Limb (tissue), 2 donors: ENCODE data around the gene SHTN1.

Experiments
- DNase-seq, 2 donors: peaks; one replicate each; pipeline ENCODE4 v3.0.0-alpha.2; 2016; ENCODE audit errors: extremely low spot score in 2 of 2

Gene SHTN1

DNA sequence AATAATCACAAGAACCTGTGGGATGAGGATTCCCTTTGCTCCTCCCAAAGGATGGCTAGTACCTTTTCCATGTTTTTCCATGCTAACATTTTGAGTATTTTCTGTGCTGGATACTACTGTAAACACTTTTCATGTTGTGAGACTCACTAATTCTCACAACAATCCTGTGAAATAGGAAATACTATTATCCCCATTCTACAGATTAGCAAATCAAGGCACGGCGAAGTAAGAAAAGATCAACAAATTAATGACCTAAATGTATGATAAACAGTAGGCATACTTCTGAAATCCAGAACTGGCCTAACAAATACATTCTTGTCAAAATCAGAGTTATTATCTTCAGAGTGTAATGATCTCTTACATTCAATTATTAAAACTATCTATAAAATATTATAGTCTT, 86.4 kb downstream of the SHTN1 start:
- no peak for DNase-seq

DNA sequence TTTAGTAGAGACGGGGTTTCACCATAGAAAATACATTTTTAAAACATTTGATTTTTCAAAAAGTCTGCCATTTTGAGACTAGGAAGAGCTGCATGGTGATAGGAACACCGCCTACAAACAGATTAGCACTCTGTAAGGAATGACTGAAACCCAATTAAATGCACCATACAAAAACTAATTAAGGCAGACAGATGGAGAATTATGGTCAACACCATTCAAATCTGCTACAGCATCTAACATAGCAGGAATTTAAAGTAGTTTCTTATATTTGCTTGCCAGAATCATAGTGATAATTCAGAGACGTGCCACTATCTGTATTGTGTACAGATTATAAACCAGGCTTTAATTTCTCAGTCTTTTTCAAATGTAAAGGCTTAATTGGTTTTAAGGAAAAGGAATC, 87.5 kb downstream of the SHTN1 start:
- DNase-seq = no peak

- DNase-seq = no peak
Observed at GRCh38 chr10:116915340-116915739, 89.6 kb downstream of the SHTN1 start.

GRCh38 chr10:116913695-116914094, 91.3 kb downstream of the SHTN1 start:
- no peak for DNase-seq

DNA sequence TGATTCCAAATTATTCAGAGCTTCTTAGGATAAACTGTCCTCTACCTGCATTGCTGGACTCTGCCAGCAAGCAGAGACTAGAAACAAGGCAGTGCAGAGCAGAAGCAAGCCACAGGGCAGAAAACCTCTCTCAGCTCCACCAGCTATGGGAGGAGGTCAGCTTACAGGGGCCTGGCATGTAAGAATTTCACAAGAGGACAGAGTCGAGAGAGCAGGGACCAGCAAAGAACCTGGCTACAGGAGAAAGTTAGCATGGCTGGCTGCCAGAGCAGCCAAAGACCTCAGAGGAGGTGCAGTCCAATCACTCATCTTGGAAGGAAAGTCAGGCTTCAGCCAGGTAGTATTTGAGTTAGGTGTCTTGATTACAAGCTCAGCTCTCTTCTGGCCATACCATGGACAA, 92.8 kb downstream of the SHTN1 start:
- DNase-seq = no peak

DNA sequence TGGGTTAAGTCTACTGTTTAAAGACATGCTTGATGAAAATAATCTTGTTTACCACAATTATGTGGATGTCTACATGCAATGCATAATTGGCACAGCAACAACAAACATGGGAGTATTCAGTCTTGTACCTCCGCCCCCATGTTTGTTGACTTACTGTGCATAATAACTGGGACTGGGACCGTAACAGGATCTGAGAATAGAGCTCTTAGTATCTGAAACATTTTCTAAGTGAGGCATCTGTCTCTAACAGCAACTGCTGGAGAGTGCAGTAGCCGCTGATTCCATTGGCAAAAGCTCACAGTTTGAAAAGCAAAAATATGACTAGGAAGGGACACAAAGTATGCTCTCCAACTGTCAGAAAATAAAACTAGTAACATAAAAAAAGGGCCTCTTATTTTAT, 94.1 kb downstream of the SHTN1 start:
- no peak for DNase-seq

DNA sequence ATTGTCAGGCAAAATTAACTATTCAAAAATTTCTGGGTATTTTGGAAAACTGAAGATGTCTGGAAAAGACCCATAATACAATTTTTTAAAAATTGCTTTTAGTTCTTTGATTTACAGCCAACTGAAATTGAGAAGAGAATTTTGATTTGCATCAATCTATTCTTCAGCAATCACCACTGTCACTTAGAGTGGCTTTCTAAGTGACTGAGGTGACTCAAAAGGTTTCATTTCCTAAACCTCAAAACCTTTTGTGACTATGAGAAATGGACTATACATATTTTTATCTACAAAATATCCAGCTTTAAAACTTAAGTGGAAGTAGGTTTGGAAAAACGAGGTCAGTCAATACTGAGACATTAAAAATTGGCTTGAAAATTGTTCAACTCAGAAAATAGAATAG, 95.7 kb downstream of the SHTN1 start:
- DNase-seq = no peak

DNA sequence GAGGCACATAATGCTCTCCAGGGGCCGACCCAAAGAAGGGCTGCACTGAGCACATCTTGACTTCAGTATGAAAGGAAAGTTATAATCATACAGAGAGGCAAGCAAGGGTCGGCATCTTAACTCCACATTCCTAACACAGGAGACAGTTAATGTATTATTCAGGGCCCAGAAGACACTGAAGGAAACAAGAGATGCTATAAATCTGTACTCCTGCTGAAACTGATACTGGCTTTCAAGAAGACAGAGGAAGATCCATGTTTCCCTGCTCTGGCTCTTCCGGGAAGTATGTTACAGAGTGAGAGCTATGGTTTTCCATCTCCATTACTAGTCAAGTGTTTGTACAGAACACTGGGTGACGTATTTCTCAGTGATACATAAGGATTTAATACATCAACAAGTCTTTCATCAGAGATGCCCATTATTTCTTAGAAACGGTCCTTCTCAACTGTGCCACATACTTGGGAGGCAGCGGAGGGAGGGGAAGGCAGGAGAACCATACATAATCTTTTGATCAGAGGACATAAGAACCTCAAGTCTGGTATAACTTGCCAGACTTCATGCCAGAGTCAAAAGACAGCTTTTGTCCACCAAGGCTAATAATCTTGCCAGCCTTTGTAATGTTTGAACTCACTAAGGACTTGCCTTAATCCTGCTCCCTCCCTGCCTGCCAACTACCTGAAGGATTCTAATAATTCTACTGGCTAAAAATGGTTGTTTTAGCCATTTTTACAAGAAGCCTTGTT, 97.6 kb downstream of the SHTN1 start:
- DNase-seq = no peak

- DNase-seq = no peak
Observed at GRCh38 chr10:116905845-116906210, 99.2 kb downstream of the SHTN1 start.

DNA sequence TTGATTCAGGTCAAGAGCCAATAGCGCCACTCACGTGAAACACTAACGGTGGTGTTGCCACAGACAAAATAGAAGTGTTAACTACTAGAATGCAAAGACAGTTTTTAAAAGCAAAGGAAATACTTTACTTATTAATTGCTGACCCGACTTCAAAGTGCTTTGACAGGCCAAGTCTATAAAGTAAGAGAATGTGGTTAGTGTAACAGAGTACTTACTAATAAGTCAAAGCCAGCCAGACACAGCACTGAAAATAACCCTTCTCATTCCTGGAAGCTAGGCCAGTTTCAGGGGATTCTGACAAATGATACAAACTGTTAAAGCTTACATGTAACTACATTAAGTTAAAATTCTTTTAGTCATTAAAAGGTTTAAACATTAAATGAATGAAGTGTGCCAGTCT, 105.4 kb downstream of the SHTN1 start:
- no peak for DNase-seq

DNA sequence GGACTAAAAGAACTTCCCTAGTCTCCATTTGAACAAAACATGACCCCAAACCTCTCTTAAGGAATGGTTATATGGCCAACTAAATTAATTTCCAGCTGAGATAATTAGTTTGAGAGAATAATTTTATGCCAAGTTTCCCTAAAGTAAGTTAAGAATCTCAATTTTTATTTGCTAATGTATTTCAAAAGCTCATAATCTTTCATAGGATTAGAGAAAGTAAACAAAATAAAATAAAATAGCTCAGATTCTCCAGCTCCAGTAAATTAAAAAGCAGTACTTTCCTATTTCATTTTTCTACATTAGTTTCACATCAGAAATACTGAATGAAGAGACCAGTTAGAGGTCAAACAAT, 111.3 kb downstream of the SHTN1 start:
- DNase-seq = no peak

DNA sequence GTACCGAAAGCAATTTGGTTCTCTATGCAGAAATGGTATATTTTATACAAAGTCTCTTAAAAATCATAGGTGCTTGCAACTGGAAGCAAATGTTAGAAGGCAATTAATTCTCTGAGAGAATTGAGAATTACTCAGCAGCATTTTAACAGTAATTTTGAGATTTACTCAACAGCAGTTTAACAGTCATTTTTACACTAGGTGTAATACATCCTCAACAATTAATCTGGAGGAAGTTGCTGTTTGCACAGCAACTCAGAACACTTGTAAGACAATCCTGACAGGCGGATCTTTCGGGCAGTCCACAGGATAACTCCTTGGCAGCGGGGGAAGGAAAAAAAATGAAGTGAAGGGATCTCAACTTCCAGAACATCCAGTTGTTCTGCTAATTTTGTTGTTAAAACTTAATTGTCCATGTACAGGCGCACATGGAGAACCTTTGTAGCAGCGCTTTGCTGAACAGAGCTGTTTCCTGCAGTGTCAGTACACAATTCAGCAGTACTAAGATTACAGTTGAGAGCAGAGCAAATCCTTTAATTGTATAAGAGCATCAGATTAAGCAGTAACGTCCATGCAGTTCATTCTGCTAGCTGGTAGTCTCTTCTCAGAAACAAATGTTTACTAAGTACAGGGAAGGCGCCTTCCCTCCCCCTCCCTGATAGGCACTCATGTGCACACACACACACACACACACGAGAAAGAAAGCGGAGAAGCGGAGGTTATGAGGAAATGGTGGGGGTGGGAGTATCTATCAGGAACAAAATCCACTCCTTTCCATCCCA, 111.9 kb downstream of the SHTN1 start:
- DNase-seq = no peak

GRCh38 chr10:116891208-116891607, 113.8 kb downstream of the SHTN1 start:
- peak; percentile 67 to 81 for DNase-seq

GRCh38 chr10:116889066-116889465, 115.9 kb downstream of the SHTN1 start:
- DNase-seq = no peak

DNA sequence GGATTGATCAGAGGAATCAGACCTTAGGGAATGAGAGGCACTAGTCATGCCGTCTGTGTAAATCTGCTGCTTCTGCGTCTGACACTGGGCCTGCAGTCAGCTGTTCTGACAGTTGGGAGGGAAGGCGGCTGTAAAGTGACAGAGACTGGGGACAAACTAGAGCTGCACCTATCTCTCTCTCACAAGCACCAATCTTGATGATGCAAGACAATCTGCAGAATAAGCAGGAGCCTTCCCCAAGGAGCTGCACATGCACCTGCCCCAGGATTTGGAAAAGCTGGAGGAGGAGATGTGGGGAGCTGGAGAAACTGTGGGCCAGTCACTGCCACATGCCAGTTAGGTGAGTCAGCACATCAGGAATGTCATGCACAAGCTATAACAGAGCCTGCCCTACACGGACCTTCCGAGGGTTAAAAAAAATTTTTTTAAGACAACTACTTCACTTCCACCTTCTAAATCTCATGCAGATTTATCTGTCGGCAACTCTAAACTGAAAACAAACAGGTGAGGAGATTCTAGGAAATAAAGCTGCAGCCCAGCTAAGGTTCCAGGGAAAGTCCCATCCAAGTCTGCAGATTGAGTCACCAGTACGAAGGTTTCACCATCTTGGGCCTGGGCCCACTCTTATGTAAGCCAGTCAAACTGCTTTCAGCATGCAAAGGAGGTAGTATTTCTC, 116.5 kb downstream of the SHTN1 start:
- DNase-seq = no peak

- no peak for DNase-seq
Observed at GRCh38 chr10:116886772-116887171, 118.2 kb downstream of the SHTN1 start.

- DNase-seq = no peak
Observed at GRCh38 chr10:116882639-116883038, 122.3 kb downstream of the SHTN1 start.

DNA sequence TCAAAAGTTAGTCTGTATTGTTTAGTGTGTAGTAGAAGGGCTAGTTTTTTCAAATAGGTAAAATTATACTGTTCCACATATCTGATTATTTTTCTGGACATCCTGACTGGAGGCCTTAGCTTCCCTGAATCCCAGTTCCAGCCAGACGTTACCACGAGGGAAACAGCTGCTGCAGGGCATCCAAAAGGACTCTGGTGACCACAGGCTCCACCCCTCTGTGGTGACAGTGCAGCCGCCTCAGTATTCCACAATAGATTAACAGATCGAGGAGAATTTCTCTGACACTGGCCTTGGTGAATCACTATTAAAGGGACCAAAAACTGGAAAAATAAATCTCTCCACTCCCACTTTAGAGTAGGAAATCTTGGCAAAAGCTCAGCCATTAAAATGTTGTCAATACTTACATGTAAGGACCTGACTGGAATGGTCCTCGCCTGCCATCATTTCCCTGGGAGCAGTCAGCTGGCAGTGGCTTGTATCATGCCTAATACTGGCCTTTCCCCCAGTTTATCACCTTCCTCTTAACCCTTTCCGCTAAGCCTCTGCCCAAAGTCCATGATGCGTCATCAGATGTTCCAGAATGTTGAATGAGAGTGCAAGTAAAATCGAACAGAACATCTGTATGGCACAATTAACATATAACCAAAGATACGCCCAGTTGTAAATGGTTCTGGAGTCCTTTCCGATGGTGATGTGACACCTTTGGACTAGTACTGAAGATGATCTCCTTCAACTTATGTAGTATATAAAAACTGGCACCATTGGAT, 124.1 kb downstream of the SHTN1 start:
- DNase-seq = no peak

DNA sequence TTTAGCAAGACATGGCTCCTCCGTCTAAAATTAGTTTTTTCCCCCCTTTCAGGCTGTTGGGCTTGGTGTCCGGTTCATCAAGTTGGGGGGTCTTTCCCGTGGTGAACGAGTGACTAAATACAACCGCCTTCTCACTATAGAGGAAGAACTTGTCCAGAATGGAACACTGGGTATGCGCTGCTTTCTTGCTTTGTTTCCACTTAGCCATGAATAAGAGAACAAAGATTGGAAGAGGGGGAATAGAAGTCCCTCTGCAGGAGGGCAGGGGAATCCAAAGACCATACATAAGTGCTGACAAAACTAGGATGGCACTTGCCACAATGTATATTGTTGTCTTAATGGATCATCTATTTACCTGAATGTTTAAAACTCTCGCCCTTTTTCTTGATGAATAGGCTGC, 125.2 kb downstream of the SHTN1 start:
- DNase-seq = no peak

DNA sequence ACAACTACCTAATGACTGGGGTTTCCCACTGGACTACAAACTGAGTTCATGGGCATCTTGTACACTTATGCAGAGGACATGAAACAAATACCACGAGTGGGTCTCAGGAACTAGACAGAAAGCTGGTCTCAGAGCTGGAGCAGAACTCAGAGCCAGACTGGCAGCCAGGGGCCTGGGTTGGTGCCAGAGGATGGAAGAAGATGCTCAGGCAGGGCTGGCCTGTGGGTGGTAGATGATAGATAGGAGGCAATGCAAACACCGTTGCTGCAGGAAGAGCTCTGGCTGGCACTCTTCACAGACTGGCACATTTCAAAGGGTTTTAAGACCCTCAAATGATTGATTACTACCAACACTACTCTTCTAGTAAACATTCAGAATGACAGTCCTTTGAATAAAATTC, 126.9 kb downstream of the SHTN1 start:
- DNase-seq = no peak

DNA sequence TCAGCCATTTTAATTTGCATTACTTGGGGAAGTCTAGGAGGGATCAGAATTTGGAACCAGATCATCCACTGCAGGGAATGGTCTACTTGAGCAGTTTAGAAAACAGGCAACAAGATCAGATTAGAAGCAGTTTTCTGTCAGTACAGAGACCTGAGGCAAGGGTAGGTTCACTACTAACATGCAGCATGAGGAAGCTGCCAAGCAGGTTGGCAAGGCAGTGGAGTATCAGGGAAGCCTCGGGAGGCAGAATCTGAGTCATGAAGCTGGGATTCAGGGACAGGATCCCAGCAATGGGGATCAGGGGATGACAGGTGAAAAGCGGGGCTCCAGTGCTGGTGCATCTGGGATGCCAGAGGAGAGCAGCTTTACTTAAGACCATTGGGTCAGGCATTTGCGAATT, 127.6 kb downstream of the SHTN1 start:
- no peak for DNase-seq

GRCh38 chr10:116875897-116876296, 129.1 kb downstream of the SHTN1 start:
- no peak for DNase-seq
